ENCODE measurements around the gene SNX25. TPM values are rescaled to one million over a fixed set of nuclear protein-coding genes. Genes with fewer than 3 reads are reported as not detected.

SNX25 gene
- total and polyA plus RNA-seq, 2 experiments from 2014 or later, result 6.9 to 25.0 TPM

DNA sequence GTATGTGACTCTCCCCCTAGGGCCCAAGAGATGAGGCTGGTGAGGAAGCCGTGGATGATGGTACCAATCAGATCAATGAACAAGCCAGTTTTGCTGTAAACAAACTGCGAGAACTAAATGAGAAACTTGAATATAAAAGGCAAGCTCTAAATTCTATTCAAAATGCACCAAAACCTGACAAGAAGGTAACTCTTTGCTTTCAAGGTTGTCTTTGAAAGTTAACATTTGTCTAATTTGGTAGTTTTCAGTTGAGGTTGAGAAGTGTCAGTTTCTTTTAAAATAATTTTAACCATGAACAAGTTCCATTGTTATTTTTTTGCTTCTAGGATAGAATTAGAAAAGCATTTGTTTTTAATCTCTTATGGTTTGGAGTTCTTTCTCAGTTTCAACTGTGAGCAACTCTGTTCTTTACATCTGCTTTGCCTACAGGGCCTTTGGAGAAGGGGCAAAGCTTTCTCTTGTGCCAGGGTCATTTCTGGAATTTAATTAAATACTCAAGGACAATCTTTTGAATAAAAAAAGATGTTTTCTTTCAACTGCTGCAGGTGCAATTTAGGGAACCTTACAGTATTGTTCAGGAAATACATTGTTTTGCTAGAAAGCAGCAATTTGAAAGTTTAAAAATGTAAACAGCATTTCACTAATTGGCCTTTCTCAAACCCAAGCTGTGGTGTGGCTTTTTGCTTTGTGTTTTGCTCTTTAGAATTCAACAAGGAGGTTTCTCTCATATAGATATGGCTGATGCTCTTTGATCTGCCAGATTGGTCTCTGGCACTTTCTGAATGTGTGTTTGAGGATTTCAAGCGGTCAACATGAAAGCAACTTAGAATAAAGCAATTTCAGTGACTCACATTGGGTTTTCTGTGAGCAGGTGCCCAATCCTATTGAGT lies 123.4 kb downstream of the SNX25 start (continued):
- TF ChIP-seq, protein P1, sequence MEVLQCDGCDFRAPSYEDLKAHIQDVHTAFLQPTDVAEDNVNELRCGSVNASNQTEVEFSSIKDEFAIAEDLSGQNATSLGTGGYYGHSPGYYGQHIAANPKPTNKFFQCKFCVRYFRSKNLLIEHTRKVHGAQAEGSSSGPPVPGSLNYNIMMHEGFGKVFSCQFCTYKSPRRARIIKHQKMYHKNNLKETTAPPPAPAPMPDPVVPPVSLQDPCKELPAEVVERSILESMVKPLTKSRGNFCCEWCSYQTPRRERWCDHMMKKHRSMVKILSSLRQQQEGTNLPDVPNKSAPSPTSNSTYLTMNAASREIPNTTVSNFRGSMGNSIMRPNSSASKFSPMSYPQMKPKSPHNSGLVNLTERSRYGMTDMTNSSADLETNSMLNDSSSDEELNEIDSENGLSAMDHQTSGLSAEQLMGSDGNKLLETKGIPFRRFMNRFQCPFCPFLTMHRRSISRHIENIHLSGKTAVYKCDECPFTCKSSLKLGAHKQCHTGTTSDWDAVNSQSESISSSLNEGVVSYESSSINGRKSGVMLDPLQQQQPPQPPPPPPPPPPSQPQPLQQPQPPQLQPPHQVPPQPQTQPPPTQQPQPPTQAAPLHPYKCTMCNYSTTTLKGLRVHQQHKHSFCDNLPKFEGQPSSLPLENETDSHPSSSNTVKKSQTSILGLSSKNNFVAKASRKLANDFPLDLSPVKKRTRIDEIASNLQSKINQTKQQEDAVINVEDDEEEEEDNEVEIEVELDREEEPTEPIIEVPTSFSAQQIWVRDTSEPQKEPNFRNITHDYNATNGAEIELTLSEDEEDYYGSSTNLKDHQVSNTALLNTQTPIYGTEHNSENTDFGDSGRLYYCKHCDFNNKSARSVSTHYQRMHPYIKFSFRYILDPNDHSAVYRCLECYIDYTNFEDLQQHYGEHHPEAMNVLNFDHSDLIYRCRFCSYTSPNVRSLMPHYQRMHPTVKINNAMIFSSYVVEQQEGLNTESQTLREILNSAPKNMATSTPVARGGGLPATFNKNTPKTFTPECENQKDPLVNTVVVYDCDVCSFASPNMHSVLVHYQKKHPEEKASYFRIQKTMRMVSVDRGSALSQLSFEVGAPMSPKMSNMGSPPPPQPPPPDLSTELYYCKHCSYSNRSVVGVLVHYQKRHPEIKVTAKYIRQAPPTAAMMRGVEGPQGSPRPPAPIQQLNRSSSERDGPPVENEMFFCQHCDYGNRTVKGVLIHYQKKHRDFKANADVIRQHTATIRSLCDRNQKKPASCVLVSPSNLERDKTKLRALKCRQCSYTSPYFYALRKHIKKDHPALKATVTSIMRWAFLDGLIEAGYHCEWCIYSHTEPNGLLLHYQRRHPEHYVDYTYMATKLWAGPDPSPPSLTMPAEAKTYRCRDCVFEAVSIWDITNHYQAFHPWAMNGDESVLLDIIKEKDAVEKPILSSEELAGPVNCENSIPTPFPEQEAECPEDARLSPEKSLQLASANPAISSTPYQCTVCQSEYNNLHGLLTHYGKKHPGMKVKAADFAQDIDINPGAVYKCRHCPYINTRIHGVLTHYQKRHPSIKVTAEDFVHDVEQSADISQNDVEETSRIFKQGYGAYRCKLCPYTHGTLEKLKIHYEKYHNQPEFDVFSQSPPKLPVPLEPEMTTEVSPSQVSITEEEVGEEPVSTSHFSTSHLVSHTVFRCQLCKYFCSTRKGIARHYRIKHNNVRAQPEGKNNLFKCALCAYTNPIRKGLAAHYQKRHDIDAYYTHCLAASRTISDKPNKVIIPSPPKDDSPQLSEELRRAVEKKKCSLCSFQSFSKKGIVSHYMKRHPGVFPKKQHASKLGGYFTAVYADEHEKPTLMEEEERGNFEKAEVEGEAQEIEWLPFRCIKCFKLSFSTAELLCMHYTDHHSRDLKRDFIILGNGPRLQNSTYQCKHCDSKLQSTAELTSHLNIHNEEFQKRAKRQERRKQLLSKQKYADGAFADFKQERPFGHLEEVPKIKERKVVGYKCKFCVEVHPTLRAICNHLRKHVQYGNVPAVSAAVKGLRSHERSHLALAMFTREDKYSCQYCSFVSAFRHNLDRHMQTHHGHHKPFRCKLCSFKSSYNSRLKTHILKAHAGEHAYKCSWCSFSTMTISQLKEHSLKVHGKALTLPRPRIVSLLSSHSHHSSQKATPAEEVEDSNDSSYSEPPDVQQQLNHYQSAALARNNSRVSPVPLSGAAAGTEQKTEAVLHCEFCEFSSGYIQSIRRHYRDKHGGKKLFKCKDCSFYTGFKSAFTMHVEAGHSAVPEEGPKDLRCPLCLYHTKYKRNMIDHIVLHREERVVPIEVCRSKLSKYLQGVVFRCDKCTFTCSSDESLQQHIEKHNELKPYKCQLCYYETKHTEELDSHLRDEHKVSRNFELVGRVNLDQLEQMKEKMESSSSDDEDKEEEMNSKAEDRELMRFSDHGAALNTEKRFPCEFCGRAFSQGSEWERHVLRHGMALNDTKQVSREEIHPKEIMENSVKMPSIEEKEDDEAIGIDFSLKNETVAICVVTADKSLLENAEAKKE (CRISPR knock-in tag; IDR thresholded peaks at IDR 0.05), result no peak
- no peak for TF ChIP-seq EZH2phosphoT487 (IDR thresholded peaks at IDR 0.05; ENCODE audit: unreplicated experiment)
- TF ChIP-seq JUNB (IDR thresholded peaks at IDR 0.05; ENCODE audit: unreplicated experiment), result no peak
- TF ChIP-seq, protein P2, sequence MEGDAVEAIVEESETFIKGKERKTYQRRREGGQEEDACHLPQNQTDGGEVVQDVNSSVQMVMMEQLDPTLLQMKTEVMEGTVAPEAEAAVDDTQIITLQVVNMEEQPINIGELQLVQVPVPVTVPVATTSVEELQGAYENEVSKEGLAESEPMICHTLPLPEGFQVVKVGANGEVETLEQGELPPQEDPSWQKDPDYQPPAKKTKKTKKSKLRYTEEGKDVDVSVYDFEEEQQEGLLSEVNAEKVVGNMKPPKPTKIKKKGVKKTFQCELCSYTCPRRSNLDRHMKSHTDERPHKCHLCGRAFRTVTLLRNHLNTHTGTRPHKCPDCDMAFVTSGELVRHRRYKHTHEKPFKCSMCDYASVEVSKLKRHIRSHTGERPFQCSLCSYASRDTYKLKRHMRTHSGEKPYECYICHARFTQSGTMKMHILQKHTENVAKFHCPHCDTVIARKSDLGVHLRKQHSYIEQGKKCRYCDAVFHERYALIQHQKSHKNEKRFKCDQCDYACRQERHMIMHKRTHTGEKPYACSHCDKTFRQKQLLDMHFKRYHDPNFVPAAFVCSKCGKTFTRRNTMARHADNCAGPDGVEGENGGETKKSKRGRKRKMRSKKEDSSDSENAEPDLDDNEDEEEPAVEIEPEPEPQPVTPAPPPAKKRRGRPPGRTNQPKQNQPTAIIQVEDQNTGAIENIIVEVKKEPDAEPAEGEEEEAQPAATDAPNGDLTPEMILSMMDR (conservative IDR thresholded peaks at IDR 0.05; ENCODE audit: low read depth in 2 of 2), result no peak
- TF ChIP-seq STAT1 (IDR thresholded peaks at IDR 0.05; ENCODE audit: unreplicated experiment), result no peak
- no peak for TF ChIP-seq POLR2AphosphoS5 (IDR thresholded peaks at IDR 0.05; ENCODE audit: low read depth)
- TF ChIP-seq ZNF114 (CRISPR knock-in tag; IDR thresholded peaks at IDR 0.05), result no peak
- no peak for TF ChIP-seq CREB1 (CRISPR knock-in tag; IDR thresholded peaks at IDR 0.05; ENCODE audit: low read depth)
- TF ChIP-seq EZH2 (IDR thresholded peaks at IDR 0.05; ENCODE audit: low read depth, unreplicated experiment), result no peak
- no peak for TF ChIP-seq NANOG (IDR thresholded peaks at IDR 0.05; ENCODE audit: borderline replicate concordance)
- no peak for TF ChIP-seq ZNF331 (CRISPR knock-in tag; IDR thresholded peaks at IDR 0.05; ENCODE audit: low read depth)

Measured in GM23338 (cell line).